Stimulated activated naive CD4-positive, alpha-beta T cell treated with Interleukin-2 at 50 U/mL for 16 hours (primary cell): Measurements from ENCODE around the gene MACROD1.
"Not testable (repeated sequence)": the region's sequence is repeated elsewhere in the genome, so short reads cannot be mapped to it uniquely, and the experiment has no call there.

Source experiments
- DNase-seq: peaks from one replicate; lab custom pipeline; 2025; lab: John Stamatoyannopoulos, UW

Gene MACROD1

GRCh38 chr11:63997801-63998337 lies 168.0 kb downstream of the MACROD1 start:
- no peak for DNase-seq

DNA sequence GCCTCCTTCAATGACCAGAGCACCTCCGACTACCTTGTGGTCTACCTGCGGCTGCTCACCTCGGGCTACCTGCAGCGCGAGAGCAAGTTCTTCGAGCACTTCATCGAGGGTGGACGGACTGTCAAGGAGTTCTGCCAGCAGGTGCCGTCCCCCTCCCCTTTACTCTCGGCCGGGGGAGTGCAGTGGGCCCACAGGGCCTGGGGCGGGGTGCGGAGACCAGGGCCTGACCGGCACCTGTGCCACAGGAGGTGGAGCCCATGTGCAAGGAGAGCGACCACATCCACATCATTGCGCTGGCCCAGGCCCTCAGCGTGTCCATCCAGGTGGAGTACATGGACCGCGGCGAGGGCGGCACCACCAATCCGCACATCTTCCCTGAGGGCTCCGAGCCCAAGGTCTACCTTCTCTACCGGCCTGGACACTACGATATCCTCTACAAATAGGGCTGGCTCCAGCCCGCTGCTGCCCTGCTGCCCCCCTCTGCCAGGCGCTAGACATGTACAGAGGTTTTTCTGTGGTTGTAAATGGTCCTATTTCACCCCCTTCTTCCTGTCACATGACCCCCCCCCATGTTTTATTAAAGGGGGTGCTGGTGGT lies 168.7 kb downstream of the MACROD1 start:
- DNase-seq, result no peak

DNA sequence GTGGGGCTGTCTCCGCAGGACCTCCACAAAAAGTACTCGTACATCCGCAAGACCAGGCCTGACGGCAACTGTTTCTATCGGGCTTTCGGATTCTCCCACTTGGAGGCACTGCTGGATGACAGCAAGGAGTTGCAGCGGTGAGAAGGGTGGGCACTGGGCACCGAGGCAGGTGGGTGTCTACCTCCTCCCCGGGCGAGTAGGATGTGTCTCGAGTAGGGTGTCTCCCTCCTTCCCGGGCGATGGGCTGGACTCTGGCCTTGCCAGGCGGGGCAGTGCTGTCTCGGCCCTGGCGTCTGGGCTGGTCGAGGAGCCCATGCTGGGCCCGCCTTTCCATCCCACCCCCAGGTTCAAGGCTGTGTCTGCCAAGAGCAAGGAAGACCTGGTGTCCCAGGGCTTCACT lies 169.4 kb downstream of the MACROD1 start:
- DNase-seq, result no peak

DNA sequence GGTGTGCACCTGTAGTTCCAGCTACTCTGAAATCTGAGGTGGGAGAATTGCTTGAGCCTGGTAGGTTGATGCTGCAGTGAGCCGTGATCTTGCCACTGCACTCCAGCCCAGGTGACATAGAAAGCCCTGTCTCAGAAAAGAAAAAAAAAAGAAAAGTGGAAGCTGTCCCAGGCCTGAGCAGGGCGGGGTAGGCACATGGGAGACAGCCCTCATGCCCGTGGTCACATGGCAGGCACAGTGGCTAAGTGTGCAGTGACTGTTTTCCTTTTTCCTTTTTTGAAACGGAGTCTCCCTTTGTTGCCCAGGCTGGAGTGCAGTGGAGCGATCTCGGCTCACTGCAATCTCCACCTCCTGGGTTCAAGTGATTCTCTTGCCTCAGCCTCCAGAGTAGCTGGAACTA lies 171.9 kb downstream of the MACROD1 start:
- no peak for DNase-seq

DNA sequence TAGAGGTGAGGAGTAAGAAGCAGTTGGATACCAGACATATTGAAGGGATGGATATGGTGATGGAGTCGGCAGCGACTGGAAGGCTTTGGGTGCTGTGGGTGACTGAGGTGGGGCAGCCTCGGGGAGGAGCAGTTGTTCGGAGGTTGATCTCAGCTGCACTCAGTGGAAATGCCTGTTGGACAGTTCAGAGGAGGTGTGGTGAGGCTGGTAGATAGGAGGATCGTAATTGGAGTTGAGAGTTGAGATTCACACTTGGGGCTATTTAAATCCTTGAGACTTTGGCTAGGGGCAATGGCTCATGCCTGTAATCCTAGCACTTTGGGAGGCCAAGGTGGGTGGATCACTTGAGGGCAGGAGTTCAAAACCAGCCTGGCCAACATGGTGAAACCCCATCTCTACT lies 172.8 kb downstream of the MACROD1 start:
- DNase-seq, result no peak

GRCh38 chr11:63991558-63991957 lies 174.4 kb downstream of the MACROD1 start:
- DNase-seq, result no peak

DNA sequence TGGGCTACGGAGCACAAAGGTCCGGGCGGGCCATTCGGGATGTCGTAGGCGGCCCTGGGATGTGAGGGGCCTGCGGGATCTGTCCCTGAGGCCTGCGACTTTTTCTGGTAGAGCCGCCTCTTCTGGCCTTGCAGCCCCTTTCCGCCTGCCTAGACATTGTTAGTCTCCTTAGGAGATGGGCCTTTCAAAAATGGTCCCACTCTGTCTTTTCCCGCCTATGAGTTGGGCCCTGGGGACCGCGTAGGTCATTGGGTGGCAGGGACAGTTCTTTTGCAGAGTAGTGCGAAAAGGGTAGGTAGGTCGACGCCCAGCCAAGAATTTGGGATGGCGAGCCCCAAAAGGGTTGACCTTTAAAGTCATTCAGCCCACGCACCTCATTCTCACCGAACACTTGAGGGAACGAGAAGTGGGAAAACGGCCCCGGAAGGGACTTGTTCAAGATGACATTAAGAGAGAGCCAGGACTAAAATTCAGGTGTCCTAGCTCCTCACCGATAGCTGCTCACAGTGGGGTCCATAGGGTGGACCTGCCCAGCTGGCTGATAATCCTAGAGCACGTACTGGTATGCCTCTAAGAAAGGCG lies 178.9 kb downstream of the MACROD1 start:
- no peak for DNase-seq

GRCh38 chr11:63986156-63986931 lies 179.6 kb downstream of the MACROD1 start, which contains the start of gene OTUB1:
TSS of gene OTUB1 (plus strand) at chr11:63986438. CDS start at chr11:63986457, 19 bp downstream.
- peak; percentile 85 for DNase-seq

GRCh38 chr11:63985812-63986155 lies 180.1 kb downstream of the MACROD1 start:
- peak; percentile 54 for DNase-seq

- DNase-seq, result no peak
Measured at GRCh38 chr11:63979426-63979825, 186.5 kb downstream of the MACROD1 start.

DNA sequence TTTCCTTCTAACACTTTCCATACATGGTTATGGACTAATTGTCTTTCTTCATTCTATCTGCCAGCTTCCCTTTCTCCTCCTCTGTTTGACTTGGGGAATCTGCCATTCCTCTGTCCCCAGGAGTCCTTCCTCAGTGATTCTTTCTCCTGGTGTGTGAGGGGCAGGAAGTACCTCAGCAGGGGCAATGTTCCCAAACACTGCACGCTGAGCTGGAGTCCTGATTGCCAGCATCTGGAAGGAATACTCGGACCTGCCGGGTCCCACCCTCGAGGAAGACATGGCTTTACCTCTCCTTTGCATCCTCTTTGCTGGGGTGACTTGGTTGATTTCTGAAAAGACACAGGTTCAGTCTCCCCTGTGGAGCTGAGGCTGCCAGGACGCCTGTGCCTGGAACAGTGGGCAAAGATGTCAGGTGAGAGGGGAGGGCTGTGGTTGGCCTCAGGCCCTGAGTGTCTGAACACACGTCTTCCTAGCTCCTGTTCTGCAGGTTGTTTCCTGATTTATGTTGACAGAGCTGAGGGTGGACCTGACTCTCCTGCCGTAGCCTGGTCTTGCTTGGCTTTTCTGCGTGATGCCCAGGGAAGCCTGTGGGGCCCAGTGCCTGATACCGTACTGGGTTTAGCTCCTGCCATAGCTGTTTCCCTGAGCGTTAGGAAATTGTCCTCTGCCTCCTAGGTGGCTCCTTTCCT lies 187.2 kb downstream of the MACROD1 start:
- DNase-seq, result no peak

DNA sequence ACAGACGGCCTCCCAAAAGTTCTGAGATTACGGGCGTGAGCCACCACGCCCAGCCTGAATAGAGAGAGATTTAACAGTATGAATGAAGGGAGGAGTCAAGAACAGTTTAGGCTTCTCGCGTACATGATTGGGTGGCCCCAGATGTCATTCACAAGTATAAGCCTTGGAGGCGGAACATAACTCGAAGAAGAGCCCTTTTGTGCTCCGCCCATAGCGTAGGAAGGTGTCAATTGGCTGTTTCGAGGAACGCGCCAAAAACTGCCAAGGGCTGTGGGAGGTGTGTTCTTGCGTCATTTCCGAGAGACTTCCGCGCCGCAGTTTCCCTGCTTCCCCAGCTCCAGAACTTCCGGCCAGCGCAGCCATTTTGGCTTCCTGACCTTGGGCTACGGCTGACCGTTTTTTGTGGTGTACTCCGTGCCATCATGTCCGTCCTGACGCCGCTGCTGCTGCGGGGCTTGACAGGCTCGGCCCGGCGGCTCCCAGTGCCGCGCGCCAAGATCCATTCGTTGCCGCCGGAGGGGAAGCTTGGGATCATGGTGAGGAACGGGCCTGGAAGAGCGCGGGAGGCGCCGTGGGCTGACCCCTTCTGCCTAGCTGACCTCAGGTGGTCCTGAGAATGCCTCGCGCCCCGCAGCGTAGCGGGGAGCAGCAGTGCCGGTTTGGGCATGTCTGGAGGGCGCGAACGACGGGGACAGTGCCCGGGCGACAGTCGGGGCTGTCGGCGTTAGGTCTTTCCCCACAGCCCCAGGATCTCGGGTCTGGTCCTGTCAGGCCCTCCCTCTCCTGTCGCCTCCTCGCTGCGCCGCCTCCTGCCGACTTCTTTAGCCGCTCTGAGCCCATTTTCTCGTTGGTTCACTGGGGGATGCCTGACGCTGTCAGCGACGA lies 191.4 kb downstream of the MACROD1 start, which contains the start of gene COX8A:
Gene COX8A (plus strand): TSS at position 362 of the 885 bp plus-strand sequence. CDS start 61 bp downstream, at position 423.
- DNase-seq, result peak; percentile 97

DNA sequence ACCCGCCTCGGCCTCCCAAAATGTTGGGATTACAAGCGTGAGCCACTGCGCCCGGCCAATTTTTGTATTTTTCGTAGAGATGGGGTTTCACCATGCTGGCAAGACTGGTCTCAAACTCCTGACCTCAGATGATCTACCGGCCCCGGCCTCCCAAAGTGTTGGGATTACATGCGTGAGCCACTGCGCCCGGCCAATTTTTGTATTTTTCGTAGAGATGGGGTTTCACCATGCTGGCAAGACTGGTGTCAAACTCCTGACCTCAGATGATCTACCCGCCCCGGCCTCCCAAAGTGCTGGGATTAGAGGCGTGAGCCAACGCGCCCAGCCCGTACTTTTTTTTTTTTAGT lies 192.0 kb downstream of the MACROD1 start:
- DNase-seq, result not testable (repeated sequence)

DNA sequence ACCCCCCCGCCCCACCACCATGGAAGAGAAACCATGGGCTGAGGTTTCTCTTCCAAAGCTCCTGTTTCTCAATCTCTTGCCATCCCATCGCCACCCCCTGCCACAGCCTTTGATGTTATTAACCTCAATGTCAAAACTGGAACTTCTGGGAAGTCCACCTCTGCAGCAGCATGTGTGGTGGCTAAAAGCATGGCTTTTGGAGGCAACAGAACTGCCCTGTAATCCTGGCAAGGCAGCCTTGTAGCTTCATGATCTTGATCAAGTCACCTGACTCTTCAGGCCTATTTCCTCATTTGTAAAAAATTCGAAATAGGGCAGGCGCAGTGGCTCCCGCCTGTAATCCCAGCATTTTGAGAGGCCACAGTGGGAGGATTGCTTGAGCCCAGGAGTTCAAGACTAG lies 195.0 kb downstream of the MACROD1 start:
- DNase-seq, result no peak

DNA sequence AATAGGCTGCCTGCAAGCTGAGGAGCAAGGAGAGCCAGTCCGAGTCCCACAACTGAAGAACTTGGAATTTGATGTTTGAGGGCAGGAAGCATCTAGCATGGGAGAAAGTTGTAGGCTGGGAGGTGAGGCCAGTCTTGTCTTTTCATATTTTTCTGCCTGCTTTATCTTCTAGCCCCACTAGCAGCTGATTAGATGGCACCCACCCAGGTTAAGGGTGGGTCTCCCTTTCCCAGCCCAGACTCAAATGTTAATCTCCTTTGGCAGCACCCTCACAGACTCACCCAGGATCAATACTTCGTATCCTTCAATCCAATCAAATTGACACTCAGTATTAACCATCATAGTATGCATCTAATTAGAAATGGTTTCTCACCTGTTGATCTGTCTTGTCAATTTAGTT lies 196.5 kb downstream of the MACROD1 start:
- DNase-seq, result no peak

- DNase-seq, result no peak
Measured at GRCh38 chr11:63966444-63966843, 199.5 kb downstream of the MACROD1 start.

DNA sequence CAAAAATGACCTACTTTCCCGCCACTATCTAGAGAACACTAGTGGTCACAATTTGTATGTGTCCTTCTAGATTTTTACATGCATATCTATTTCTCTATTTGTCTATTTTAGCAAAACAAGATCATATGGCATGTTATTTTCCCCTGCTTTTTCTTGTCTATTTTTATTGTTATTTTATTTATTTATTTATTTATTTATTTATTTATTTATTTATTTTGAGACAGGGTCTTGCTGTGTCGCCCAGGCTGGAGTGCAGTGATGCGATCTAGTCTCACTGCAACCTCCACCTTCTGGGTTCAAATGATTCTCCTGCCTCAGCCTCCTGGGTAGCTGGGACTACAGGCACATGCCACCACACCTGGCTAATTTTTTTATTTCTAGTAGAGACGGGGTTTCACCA lies 202.0 kb downstream of the MACROD1 start:
- DNase-seq, result not testable (repeated sequence)

DNA sequence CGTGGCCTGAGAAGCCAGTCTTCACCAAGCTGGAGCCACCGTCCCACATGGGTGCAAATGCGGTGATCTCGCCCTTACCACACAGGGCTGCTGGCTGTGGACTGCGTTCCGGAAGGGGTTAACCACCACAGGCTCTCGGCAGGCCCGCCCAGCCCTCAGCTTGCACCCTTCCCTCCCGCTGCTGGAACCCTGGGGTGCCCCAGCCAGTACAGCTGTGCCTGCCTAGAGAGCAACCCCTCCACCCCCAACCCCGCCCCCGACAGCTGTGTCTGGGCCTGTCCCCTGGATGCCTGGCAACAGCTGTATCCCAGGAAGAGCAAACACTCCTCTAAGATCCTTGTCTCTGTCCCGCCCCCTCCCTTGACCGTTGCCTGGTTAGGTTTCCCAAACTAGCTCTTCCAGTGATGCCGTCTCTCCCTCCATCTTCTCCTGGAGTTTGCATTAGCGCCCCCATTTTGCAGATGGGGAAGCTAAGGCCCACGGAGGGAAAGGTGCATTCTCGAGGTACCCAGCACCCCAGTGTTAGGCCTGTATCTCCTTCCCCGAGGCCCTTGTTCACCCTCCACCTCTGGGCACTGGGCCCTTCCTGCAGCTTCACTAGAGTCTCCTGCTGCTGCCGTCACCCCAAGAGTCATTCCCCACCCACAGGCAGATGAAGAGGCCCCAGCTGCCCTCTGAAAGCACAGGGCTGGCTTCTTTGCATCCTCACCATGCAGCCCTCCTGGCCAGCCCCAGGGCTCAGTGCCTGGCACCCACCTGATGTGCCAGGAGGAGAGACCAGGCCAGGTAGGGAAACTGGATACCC lies 204.1 kb downstream of the MACROD1 start:
- DNase-seq, result no peak

- DNase-seq, result no peak
Measured at GRCh38 chr11:63958008-63958407, 207.9 kb downstream of the MACROD1 start.

- no peak for DNase-seq
Measured at GRCh38 chr11:63952570-63952969, 213.3 kb downstream of the MACROD1 start.
